GM23338 (cell line): Measurements from ENCODE around the gene ZNF524. TPM values are rescaled to one million over a fixed set of nuclear protein-coding genes. Genes with fewer than 3 reads are reported as not detected.

ENCODE experiments used
- ATAC-seq: fragments of 200-7000 bp; cut with Tn5 transposase; 3 replicates; pipeline ENCODE4 v1.9.1; 2020
- DNase-seq: peaks from one replicate; pipeline ENCODE4 v3.0.0-alpha.2; 2015; ENCODE audit warnings: low spot score
- H2AFZ ChIP-seq: fragments of 200-600 bp; sonication (generic); 2 replicates; pipeline ENCODE4 v1.8.0; 2016; ENCODE audit warnings: antibody characterized with exemption, mild to moderate bottlenecking, moderate library complexity
- H3F3A ChIP-seq: fragments of 200-600 bp; sonication (generic); replicated peaks from 2 replicates; pipeline ENCODE4 v1.8.0; 2017; ENCODE audit warnings: antibody characterized with exemption, mixed run types, low read depth
- H3K27ac ChIP-seq: fragments of 200-600 bp; sonication (generic); 2 replicates; pipeline ENCODE4 v1.6.1; 2016; ENCODE audit warnings: low read depth
- H3K27me3 ChIP-seq: fragments of 200-600 bp; sonication (generic); 2 replicates; pipeline ENCODE4 v1.8.0; 2016; ENCODE audit warnings: mild to moderate bottlenecking, mixed run types, moderate library complexity; ENCODE audit not compliant: insufficient read depth
- H3K36me3 ChIP-seq: fragments of 200-600 bp; sonication (generic); 2 replicates; pipeline ENCODE4 v1.8.0; 2016; ENCODE audit warnings: mild to moderate bottlenecking; ENCODE audit not compliant: insufficient read depth
- H3K4me1 ChIP-seq: fragments of 200-600 bp; sonication (generic); 2 replicates; pipeline ENCODE4 v1.8.0; 2016; ENCODE audit warnings: mild to moderate bottlenecking, moderate library complexity; ENCODE audit not compliant: insufficient read depth
- H3K4me2 ChIP-seq: fragments of 200-600 bp; sonication (generic); 2 replicates; pipeline ENCODE4 v1.7.1; 2017; ENCODE audit warnings: mixed run types
- H3K4me3 ChIP-seq: fragments of 200-600 bp; sonication (generic); 2 replicates; pipeline ENCODE4 v1.6.1; 2016; ENCODE audit warnings: mixed run types
- H3K79me2 ChIP-seq: fragments of 200-600 bp; sonication (generic); replicated peaks from 2 replicates; pipeline ENCODE4 v1.8.0; 2017; ENCODE audit warnings: mild to moderate bottlenecking; ENCODE audit not compliant: insufficient read depth
- H3K9me2 ChIP-seq: fragments of 200-600 bp; sonication (generic); 2 replicates; pipeline ENCODE4 v1.8.0; 2017; ENCODE audit not compliant: insufficient read depth
- H4K20me1 ChIP-seq: fragments of 200-600 bp; sonication (generic); replicated peaks from 2 replicates; pipeline ENCODE4 v1.8.0; 2017; ENCODE audit warnings: mild to moderate bottlenecking; ENCODE audit not compliant: insufficient read depth
- H3K27ac Mint-ChIP-seq: 2 replicates; pipeline ENCODE4 v1.8.0; 2020; ENCODE audit warnings: inconsistent platforms, mild to moderate bottlenecking, moderate library complexity, mixed read lengths
- H3K27me3 Mint-ChIP-seq: 3 replicates; pipeline ENCODE4 v1.8.0; 2022; ENCODE audit warnings: low read depth, mild to moderate bottlenecking, moderate library complexity, mixed read lengths, inconsistent platforms; ENCODE audit not compliant: insufficient read depth, poor library complexity
- H3K36me3 Mint-ChIP-seq: 3 replicates; pipeline ENCODE4 v1.8.0; 2021; ENCODE audit warnings: low read depth, mild to moderate bottlenecking, inconsistent platforms, moderate library complexity, mixed read lengths
- H3K4me1 Mint-ChIP-seq: 3 replicates; pipeline ENCODE4 v1.8.0; 2020; ENCODE audit warnings: mild to moderate bottlenecking, inconsistent platforms, mixed read lengths
- H3K4me3 Mint-ChIP-seq: 3 replicates; pipeline ENCODE4 v1.8.0; 2021; ENCODE audit warnings: moderate library complexity, mild to moderate bottlenecking, inconsistent platforms, mixed read lengths
- H3K9me3 Mint-ChIP-seq: 3 replicates; pipeline ENCODE4 v1.8.0; 2020; ENCODE audit warnings: moderate library complexity, mild to moderate bottlenecking, inconsistent platforms, mixed read lengths
- CREB1 ChIP-seq: fragments of 250-450 bp; sonication (Bioruptor Pico); IDR thresholded peaks from 2 replicates; pipeline ENCODE4 v1.5.0; 2020; ENCODE audit warnings: low read depth, mild to moderate bottlenecking, moderate library complexity
- CTCF ChIP-seq, 2 experiments: fragments of 200-600 bp in 1 of 2; sonication (generic) in 1 of 2; conservative IDR thresholded peaks; 2 replicates each; pipeline versions ENCODE4 v1.5.1 to v1.6.1; 2016 to 2017; ENCODE audit warnings: antibody characterized with exemption in 2 of 2, low read depth in 2 of 2, mild to moderate bottlenecking in 2 of 2, moderate library complexity in 1 of 2
- ETS1 ChIP-seq: IDR thresholded peaks from 2 replicates; pipeline ENCODE4 v1.6.1; 2016; ENCODE audit warnings: antibody characterized with exemption
- EZH2 ChIP-seq: fragments of 200-600 bp; sonication (generic); IDR thresholded peaks from one replicate; pipeline ENCODE4 v1.8.0; 2017; ENCODE audit warnings: antibody characterized with exemption, mild to moderate bottlenecking, low read depth; ENCODE audit not compliant: unreplicated experiment
- EZH2phosphoT487 ChIP-seq: fragments of 200-600 bp; sonication (generic); IDR thresholded peaks from one replicate; pipeline ENCODE4 v1.8.1; 2018; ENCODE audit warnings: antibody characterized with exemption; ENCODE audit not compliant: unreplicated experiment
- JUNB ChIP-seq: IDR thresholded peaks from one replicate; pipeline ENCODE4 v1.6.1; 2016; ENCODE audit warnings: antibody characterized with exemption; ENCODE audit not compliant: unreplicated experiment
- NANOG ChIP-seq: IDR thresholded peaks from 2 replicates; pipeline ENCODE4 v1.6.1; 2016; ENCODE audit warnings: antibody characterized with exemption, borderline replicate concordance
- POLR2AphosphoS5 ChIP-seq: IDR thresholded peaks from 2 replicates; pipeline ENCODE4 v1.6.1; 2016; ENCODE audit warnings: antibody characterized with exemption, low read depth
- REST ChIP-seq: IDR thresholded peaks from one replicate; pipeline ENCODE4 v1.6.1; 2018; ENCODE audit warnings: antibody characterized with exemption; ENCODE audit not compliant: unreplicated experiment
- STAT1 ChIP-seq: IDR thresholded peaks from one replicate; pipeline ENCODE4 v1.6.1; 2016; ENCODE audit warnings: antibody characterized with exemption; ENCODE audit not compliant: unreplicated experiment
- ZNF114 ChIP-seq: fragments of 250-450 bp; sonication (Bioruptor Pico); IDR thresholded peaks from 2 replicates; pipeline ENCODE4 v1.5.0; 2020; ENCODE audit warnings: mild to moderate bottlenecking, moderate library complexity
- ZNF331 ChIP-seq: fragments of 250-450 bp; sonication (Bioruptor Pico); IDR thresholded peaks from 2 replicates; pipeline ENCODE4 v1.5.0; 2020; ENCODE audit warnings: low read depth, mild to moderate bottlenecking, moderate library complexity
- ZNF462 ChIP-seq: fragments of 250-450 bp; sonication (Bioruptor Pico); IDR thresholded peaks from 2 replicates; pipeline ENCODE4 v1.5.0; 2020; ENCODE audit warnings: mild to moderate bottlenecking, moderate library complexity
- polyA plus RNA-seq: library from polyadenylated mRNA; unstranded; fragments of >200 nt; fragmentation: Nextera tagmentation; extraction: Ambion mirVana; gene quantifications from 2 replicates; pipeline ENCODE4 v1.2.1, GENCODE V29; 2016
- total RNA-seq: library from RNA; depleted of rRNA; stranded (reverse); fragments of >200 nt; shearing (Covaris generic); gene quantifications from 2 replicates; pipeline ENCODE4 v1.2.3, GENCODE V29; 2014

ZNF524 gene
- total and polyA plus RNA-seq, 2 experiments from 2014 or later = 6.0 to 8.3 TPM

- peaks cover 18% of the 10 kb centered on the region for H3K4me1 ChIP-seq
- peak within 1 kb of the TSS; percentile 99 for H3K4me3 Mint-ChIP-seq
- H3K36me3 ChIP-seq = 0 out of 2 replicates have a peak, but pooled peaks cover 3% of the 10 kb centered on the region
- H3K9me3 Mint-ChIP-seq = peaks cover 6% of the 10 kb centered on the region
- TF ChIP-seq POLR2AphosphoS5 (no peak; the same call in 1 of the 2 replicates), STAT1 (no peak), ZNF114 (CRISPR knock-in tag) (no peak), REST (no peak), JUNB (no peak), NANOG (no peak), EZH2phosphoT487 (no peak), ETS1 (peak; percentile 83), ZNF462 (CRISPR knock-in tag) (no peak), CREB1 (CRISPR knock-in tag) (peak; percentile 90), EZH2 (no peak), CTCF (conservative IDR thresholded peaks at IDR 0.05; ENCODE audit: low read depth in 2 of 2) (no peak), ZNF331 (CRISPR knock-in tag) (no peak)
- peak within 1 kb of the TSS; percentile 94 for H3K27ac ChIP-seq
- H3F3A ChIP-seq = peaks cover 21% of the 10 kb centered on the region
- peak within 1 kb of the TSS; percentile 2; the same call in 1 of the 2 replicates for H2AFZ ChIP-seq
- peaks cover 30% of the 10 kb centered on the region for H3K36me3 Mint-ChIP-seq
- H3K79me2 ChIP-seq = no peaks in the 10 kb centered on the region; the same call in 1 of the 2 replicates
- H3K4me3 ChIP-seq = peak within 1 kb of the TSS; percentile 58
- no peaks in the 10 kb centered on the region for H4K20me1 ChIP-seq
- H3K4me1 Mint-ChIP-seq = peaks cover 28% of the 10 kb centered on the region
- peak within 1 kb of the TSS; percentile 100 for H3K27ac Mint-ChIP-seq
- H3K27me3 Mint-ChIP-seq = peaks cover 27% of the 10 kb centered on the region
- no peaks in the 10 kb centered on the region for H3K9me2 ChIP-seq
- no peaks in the 10 kb centered on the region for H3K27me3 ChIP-seq
- H3K4me2 ChIP-seq = peak within 1 kb of the TSS; percentile 95
- peak; percentile 99 for DNase-seq
- ATAC-seq = peak; percentile 61
Measured at GRCh38 chr19:55599468-55599841, 633 bp upstream of the ZNF524 start, which contains the start of gene FIZ1. TSS of gene FIZ1 (minus strand) at chr19:55599517. CDS start at chr19:55597865, 1,652 bp downstream.
